Posterior cingulate gyrus (tissue), 11 donors: Measurements from ENCODE around the gene SPEM2.
"Not testable (repeated sequence)": the region's sequence is repeated elsewhere in the genome, so short reads cannot be mapped to it uniquely, and the experiment has no call there.

Experiments
- DNase-seq, 10 donors: peaks; one replicate each; pipeline versions ENCODE4 v3.0.0 to v3.0.0-alpha.2; 2020 to 2021; ENCODE audit warnings: mixed read lengths in 3 of 10
- intact Hi-C: fragments of 100-400 bp; cut with DNase I; formaldehyde crosslinking; loops from one replicate; pipeline ENCODE4 v1.15.1; 2023

SPEM2 gene

DNA sequence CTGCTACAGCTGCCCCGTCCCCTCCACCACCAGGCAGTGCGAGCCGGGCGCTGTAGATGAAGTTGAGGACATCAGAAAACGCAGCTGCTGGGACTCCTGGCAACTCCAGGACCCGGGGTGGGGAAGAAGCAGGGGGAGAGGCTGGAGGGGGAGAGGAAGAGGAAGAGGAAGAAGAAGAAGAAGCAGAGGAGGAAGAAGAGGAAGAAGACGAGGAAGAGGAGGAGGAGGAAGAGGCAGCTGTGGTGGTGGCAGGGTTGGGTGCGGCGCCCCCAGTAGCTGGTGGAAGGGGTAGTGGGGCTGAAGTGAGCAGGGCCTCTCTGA, 40.9 kb downstream of the SPEM2 start:
- no peak for DNase-seq
- intact Hi-C loops: no loop called here

DNA sequence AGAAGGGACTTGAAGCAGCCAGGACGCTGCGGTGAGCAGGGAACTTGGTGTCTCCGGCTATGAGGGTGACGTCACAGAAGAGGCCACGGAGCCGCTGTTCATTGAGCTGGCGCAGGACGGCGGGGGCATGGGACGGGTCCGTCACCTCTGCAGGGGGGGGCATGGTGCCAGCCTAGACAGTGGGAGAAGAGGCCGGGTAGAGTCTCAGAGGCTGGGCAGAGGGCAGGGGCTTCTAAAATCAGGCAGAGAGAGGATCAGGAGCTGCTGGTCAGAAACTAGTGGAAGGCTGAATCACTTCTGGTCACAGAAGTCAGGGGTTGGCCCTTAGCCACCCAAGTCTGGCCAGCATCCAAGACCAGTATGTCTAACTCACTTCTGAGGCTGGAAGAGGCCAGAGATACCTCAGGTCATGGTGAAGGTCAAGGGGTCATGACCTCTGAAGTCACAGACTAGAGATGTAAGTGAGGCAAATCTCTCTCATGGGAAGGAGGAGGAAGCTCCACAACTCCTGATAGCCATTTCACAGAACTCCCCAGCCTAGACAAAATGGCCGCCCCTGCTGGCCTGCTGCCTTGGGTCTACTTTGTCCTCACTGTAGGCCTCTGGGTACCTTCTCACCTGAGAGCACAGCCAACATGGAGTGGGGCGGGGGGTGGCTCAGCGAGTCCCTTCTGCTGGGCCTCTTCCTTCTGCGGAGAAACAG, 41.4 kb downstream of the SPEM2 start:
- DNase-seq: peak in 3 of 10 donors; percentile 42 to 85 (median 49)
- intact Hi-C loops: no loop called here

DNA sequence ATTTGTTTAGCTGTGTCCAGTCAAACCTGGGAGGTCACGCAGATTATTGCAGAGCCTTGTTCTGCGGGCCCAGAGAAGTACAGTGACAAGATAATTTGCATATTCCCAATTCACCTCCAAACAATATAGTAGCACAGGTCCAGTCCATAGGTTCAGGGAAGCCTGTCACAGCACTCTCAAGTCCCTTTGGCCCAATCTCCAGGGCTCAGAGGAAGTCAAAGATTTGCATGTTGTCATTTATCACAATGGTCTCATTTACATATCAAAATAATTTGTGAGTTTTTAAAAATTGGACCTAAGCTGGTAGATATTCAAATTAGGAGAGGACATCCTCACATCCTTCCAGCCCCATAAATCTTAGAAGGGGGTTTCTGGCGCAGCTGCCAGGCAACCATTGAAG, 42.1 kb downstream of the SPEM2 start:
- no peak for DNase-seq
- intact Hi-C loops: no loop called here

GRCh38 chr17:7468290-7468689, 42.9 kb downstream of the SPEM2 start:
- intact Hi-C loops: loop anchor here (1.0 kb wide), 1 partner anchor 8 kb away; no protein-coding TSS in a partner anchor
- no peak for DNase-seq

- intact Hi-C loops: loop anchor here (1.0 kb wide), 1 partner anchor 7 kb away; no protein-coding TSS in a partner anchor
- DNase-seq: peak in 1 of 10 donors; percentile 12
Observed at GRCh38 chr17:7468804-7469389, 43.5 kb downstream of the SPEM2 start.

DNA sequence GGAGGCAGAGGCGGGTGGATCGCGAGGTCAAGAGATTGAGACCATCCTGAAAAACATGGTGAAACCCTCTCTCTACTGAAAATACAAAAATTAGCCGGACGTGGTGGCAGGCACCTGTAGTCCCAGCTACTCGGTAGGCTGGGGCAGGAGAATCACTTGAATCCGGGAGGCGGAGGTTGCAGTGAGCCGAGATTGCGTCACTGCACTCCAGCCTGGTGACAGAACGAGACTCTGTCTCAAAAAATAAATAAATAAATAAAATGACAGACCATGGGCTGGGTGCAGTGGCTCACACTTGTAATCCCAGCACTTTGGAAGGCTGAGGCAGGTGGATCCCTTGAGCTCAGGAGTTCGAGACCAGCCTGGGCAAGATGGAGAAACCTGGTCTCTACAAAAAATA, 44.4 kb downstream of the SPEM2 start:
- intact Hi-C loops: not testable (repeated sequence)
- peak in 2 of 10 donors; percentile 3 to 57 for DNase-seq

GRCh38 chr17:7470457-7470973, 45.1 kb downstream of the SPEM2 start:
- DNase-seq, intact Hi-C loops: not testable (repeated sequence)

DNA sequence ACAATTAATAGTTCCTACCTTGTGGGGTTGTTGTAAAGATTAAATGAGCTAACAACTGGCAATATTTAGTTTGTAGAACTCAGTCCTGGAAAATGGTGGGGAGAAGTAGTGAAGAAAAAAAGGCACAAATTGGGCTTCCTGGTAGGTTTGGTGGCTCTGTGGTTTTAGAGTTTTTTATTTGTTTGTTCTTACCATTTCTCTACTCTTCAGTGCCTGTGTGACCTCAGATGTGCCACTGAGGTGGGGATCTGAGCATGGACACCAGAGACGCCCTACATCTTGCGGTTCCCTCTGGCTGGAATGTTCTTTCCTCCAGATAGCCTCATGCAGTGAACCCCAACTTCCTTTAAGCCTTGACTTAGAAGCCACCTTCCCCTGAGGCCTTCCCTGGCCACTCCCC, 46.3 kb downstream of the SPEM2 start:
- peak in 2 of 10 donors; percentile 3 to 7 for DNase-seq
- intact Hi-C loops: no loop called here

GRCh38 chr17:7474767-7475166, 49.4 kb downstream of the SPEM2 start:
- peak in 3 of 10 donors; percentile 20 to 57 (median 48) for DNase-seq
- intact Hi-C loops: not testable (repeated sequence)

DNA sequence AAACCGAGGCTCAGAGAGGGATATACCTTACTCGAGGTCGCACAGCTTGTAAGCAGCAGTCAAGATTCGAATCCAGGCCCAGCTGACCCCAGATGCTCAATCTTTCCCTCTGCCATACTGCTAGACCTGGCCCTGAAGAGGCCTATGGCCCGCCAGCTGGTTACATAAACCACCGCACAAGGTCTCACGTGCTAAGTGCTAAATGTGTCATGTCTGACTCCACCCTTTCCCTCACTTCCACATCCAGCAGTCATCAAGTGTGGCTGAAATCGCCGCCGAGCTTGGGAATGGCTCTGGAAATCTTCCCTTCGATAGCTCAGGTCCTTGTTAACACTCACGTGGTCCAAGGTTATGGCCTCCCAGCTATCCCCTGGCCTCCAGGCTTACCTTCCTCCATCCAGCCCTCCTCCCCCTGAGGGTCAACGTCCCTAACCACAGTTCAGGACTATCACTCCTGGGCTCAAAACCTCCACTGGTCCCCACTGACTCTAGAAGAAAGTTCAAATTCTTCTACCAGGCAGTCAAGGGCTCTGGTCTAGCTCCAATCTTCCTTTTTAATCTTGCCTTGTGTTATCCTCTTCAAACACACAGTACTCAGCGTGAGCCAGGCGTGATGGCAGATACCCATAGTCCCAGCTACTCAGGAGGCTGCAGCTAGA, 50.5 kb downstream of the SPEM2 start:
- DNase-seq: peak in 2 of 10 donors; percentile 65 to 66
- intact Hi-C loops: loop anchor here (1.0 kb wide), 1 partner anchor 8 kb away; no protein-coding TSS in a partner anchor

DNA sequence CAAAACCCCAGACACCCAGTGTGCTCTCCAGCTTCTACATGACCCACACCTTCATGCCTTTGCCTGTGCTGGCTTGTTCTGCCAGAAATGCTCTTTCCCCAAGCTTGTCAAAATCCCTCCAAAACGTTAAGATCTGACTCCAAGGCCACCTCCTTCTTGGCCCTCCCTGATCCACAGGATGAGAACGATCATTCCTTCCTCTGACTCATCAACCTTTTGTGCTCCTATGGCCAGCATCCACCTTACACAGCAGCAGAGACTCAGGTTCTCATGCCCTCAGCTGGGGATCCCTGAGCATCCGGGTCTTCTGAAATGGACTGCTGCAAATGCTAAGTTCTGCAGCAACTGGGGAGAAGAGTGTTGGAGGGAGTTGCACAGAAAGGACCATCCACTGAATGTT, 51.1 kb downstream of the SPEM2 start:
- DNase-seq: peak in 2 of 10 donors; percentile 3 to 13
- intact Hi-C loops: loop anchor here (1.0 kb wide), 1 partner anchor 8 kb away; no protein-coding TSS in a partner anchor

GRCh38 chr17:7476951-7477350, 51.5 kb downstream of the SPEM2 start:
- peak in 1 of 10 donors; percentile 15 for DNase-seq
- intact Hi-C loops: loop anchor here (1.0 kb wide), 1 partner anchor 9 kb away; no protein-coding TSS in a partner anchor
